GM21515 (cell line): ENCODE results near the gene SERPINH1.

Experiments
- ATAC-seq: cut with Tn5 transposase; IDR thresholded peaks from one replicate; pipeline ENCODE4 v1.9.1; 2021; ENCODE audit not compliant: unreplicated experiment

The SERPINH1 gene

DNA sequence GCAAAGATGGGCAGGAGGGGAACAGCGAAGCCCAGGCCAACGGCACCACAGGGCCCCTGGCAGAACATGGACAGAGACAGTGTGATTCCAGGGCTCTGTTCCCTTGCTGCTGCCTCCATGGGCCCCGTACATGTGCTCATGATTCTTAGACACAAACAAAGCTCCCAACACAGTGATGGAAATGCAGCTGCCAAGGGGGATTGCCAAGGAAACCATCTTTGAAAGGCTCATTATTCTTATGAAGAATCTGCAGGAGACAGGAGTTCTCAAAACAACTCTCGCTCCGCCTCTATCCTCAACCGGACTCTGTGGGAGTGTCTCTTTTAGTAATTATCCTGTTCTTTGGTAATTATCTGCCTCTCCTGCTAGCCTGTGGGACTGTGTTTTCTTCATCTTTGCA lies 32.2 kb downstream of the SERPINH1 start:
- ATAC-seq, result no peak

DNA sequence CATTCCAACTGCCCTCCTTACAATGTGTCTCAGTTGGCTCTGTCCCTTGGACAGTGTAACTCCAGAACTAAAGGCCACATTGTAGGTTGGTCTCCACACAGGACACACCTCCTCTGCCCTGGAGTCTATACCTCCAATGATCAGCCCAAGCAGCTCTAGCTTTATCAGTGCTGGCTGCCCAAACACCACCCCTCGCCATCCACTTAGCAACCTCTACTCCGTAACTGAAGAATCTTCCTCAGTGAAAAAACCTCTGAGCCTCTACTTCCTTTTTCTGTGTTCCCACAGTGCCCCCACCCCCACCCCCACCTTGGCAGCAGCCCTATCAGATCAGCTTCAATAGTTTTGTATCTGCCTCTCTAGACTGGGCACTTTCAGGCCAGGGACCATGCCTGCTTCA lies 33.4 kb downstream of the SERPINH1 start:
- ATAC-seq, result no peak

DNA sequence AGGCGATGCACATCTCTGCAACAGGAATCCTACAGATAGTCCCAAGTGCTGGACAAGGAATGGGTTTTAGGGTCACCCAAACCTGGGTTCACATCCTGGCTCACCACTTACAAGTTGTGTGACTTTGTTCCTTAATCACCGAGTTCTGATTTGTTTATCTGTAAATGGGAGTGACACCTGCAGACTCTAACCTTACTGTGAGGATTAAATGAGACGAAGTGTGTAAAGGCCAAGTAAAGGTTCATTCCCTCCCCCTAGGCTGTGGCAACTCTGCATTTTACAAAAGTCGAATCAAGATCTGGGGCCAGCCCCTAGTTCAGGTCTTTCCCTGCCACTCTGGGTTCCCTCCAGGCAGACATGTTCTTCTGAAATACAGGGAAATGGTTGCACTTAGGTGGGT lies 34.9 kb downstream of the SERPINH1 start:
- no peak for ATAC-seq

DNA sequence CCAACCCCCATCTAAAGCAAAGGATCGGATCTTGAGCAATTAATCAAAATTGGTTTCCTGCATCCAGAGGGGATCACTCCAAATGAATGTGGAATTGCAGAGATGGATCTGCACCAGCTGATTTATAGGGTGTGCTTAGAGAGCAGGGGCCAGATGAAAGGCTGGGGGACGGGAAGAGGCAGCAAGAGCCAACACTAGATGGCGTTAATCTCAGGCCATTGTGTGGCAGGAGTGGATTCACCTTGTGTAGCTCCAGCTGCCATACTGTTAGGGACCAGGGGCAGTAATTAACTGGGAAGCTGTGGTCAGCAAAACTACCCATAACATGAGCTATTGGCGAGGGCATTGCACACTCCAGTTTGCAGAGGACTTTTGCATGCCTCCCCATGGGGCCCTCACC lies 35.6 kb downstream of the SERPINH1 start:
- no peak for ATAC-seq

DNA sequence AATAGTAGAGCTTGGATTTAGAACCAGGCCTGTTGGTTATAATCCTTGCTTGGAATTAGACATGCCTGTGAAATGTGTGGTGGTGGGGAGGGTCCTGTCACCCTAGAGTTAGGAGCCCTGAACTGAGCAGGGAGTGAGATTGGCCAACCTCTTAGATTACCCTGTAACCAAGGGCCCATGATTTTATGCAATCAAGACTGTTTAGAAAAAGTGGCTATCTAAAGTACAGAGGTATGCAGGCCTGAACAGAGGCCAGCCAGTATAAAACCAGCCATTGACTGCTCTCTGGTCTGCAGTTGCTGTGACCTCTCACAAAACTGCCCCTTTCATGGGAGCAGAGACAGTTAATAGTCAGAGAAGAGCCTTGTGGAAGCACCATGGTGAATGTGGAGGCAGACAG lies 36.2 kb downstream of the SERPINH1 start:
- ATAC-seq, result no peak

DNA sequence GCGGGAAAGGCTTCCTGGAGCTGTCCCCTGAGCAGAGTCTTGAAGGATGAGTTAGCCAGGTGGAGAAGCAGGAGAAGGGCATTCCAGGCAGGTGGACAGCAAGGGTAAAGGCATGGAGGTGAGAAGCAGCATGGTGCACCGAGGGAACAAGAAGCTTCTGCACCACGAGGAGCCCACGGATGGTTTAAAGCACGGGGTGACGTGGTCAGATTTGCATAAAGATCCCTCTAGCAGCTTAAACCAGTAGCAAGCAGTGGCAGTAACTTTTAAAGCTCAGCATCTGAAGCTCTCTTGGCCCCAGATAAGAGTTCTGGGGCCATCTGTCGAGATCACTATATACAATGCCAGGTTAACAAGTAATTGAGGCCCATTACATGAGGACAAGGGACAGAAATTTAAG lies 36.8 kb downstream of the SERPINH1 start:
- no peak for ATAC-seq

DNA sequence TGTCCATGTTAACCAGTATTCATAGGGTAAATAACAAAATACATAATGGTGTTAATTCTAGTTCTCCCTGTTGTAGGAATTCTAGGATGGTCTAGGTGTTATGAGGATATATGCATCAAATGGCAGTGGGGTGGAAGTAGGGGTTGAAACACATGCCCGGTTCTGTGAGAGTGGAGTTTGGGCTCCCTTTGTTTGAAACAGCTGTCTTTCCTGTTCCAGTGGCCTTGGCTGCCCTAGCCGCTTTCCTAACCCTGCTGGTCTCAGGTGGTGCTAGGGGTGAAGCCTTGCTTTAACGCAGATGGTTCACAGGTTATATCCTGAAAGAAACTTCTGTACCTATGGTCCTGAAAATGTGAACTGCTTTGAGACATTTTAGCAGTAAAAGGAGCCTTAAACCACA lies 38.3 kb downstream of the SERPINH1 start:
- ATAC-seq, result no peak

DNA sequence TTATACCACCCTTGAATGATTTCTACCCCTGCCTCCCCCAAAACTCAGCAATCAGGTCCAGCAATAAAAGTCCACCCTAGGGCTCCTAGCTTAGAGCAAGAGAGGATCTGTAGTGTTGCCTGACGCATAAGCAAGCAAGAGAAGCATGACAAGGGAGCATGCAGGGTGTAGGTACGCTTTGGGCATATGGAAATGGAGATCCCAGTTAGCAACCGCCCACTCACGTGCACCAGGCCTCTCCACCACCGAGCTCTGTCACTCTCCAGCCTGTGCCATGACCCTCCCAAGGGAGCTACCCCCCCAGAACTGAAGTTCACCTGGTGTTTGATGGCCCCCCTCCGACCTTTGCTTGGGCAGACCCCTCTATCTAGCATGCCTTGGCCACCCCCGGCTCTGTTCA lies 39.4 kb downstream of the SERPINH1 start:
- no peak for ATAC-seq

DNA sequence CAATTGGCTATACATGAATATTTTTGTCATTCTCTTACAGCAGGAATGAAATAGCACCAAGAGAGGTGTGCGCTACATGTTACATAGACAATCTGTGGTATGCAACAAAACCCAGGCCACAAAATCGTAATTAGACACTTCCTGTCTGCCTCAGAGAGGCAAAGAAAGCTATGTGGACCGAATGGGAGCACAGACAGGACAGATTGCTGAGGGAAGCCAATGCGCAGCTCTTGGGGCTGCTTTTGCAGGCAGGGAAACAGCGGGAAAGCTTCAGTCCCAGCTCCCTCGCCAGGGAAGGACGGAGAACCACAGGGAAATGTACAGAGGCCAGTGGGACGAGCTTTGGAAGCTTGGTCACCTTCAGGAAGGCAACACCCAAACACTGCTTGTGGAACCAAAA lies 40.9 kb downstream of the SERPINH1 start:
- no peak for ATAC-seq

DNA sequence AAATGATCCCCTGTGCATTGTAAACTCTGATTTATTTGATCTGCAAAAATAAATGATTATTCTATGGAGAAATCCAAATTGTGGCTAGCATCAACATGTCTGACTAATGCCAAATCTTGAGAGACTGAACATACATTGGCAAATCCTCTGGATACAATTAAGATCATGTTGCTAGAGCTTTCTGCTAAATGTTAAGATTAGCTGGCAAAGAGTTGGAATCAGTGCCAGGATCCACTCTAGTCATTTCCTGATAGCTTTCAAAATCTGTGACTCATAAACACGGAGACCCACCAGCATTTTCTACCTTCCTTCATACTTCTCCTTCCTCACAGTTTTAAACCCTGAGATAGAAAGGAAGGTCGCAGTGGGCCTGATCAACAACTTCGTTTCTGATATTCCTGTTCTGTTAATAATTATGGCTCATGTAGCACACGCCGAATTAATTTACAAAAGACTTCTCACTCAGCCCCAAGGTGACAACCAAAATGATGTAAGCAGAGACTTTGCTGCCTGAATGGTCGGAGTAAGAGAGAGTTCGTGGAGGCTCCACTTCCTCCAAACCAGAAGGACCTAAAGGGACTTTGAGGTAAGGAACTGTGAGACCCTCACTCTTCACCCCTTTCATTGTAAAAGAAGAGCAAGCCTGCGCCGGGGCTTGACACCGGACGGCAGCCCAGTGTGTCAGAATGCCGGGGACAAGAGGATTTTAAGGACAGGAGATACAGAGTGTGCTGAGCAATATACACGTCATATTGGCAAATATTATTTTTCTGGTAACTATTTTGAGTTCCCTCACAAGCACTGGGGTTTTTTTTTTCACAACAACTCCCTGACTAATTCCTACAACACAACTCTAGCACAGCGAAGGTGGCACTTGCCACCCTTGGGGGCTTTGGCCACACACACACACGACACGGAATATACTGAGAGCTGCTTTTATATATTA lies 42.0 kb downstream of the SERPINH1 start:
- no peak for ATAC-seq

DNA sequence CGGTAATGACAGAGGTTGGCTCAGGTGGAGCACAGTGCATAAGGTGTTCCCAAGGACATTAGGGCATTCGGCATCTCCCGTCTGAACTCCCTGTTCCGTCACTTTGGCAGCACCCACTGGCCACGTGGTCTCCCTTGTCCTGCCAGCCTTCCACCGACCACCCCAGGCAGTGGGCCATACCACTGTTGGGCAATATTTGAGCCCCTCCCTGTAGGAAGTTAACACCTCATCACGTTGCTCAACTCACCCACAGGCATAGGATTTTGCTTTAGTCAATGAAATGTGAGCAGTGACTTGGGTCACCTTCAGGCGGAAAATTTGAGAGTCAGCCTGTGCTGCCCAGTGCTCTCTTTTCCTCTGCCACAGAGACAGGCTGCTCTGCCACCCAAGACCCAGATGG lies 44.0 kb downstream of the SERPINH1 start:
- ATAC-seq, result no peak

DNA sequence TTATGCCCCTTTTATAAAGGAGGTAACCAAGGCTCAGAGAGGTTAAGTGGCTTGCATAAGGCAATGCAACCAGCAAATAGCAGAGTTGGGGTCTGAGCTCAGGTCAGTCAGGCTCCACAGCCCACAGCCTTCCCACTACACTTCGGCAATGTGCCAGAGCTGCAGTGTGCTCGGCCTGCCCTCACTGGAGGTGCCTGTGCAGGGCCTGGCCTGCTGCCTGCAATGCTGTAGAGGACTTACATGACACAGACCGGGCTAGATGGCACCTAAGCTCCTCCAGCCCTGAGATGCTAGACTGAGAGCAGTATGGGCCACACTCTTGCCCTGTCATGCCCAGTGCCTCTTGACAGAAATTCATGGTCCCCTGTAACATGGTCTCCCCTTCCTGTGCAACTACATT lies 49.8 kb downstream of the SERPINH1 start:
- ATAC-seq, result no peak

DNA sequence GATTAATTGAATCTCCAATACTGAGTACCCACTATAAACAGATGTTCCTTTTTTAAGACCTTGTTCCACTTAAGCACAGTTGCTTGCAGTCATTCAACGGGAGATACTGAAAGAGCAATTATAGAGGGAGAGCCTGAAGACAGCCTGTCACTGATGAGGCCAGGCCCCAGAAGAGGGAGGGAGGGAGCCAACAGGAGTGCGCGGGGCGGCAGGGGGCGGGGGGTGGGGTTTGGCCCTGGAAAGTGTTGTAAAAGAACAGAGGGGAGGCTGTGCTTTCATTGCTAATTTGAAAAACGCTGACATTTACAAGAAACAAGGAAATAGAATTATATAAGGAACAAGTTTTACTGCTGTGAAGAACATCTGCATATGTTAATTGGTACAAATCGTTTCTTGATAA lies 53.7 kb downstream of the SERPINH1 start:
- no peak for ATAC-seq

DNA sequence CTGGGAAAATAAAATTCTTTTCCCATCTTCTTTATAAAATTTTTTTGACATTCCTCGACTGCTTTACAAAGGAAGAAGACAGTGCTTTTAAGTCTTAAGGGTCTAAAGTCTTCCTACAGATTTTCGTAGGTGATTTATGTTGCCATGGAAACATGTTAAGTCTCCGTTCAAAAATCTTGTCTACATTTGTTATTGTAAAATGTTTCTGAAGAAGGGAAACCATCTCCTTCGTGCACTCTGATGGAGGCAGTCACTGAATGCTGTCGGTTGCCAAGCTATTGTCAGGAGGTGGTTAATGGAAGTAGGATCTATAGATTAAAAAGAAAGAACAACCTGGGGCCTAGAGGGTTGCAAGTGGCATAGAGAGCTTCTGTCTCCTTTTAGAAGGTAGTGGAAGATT lies 54.2 kb downstream of the SERPINH1 start:
- ATAC-seq, result no peak
